ENCODE results near the gene DTX3.
"Not testable (repeated sequence)": the region's sequence is repeated elsewhere in the genome, so short reads cannot be mapped to it uniquely, and the experiment has no call there.

Gene DTX3

GRCh38 chr12:57641699-57642442 is 37.2 kb downstream of the DTX3 start:
- peaks cover 42% of the 10 kb centered on the region for H3K27me3 Mint-ChIP-seq
- ATAC-seq (replicated peaks; ENCODE audit: extremely low read depth, poor library complexity, severe bottlenecking) (no peak), DNase-seq (ENCODE audit: low spot score in 2 of 2) (no peak)
- H3K4me3 Mint-ChIP-seq = no peak overlapping the region
- no peak overlapping the region for H3K27ac Mint-ChIP-seq (ENCODE audit: low read depth)
- no peaks in the 10 kb centered on the region for H3K9me3 Mint-ChIP-seq
- no peaks in the 10 kb centered on the region for H3K36me3 Mint-ChIP-seq (ENCODE audit: insufficient read depth)
- H3K4me1 Mint-ChIP-seq = no peaks in the 10 kb centered on the region

- H3K36me3 Mint-ChIP-seq (ENCODE audit: insufficient read depth); DNase-seq (ENCODE audit: low spot score in 2 of 2): not testable (repeated sequence)
Measured at GRCh38 chr12:57645990-57646658, 41.5 kb downstream of the DTX3 start.

GRCh38 chr12:57646659-57647049 is 42.0 kb downstream of the DTX3 start:
- H3K27me3 Mint-ChIP-seq; H3K4me1 Mint-ChIP-seq; ATAC-seq (replicated peaks; ENCODE audit: extremely low read depth, poor library complexity, severe bottlenecking); H3K9me3 Mint-ChIP-seq; DNase-seq (ENCODE audit: low spot score in 2 of 2); H3K27ac Mint-ChIP-seq (ENCODE audit: low read depth); H3K36me3 Mint-ChIP-seq (ENCODE audit: insufficient read depth); H3K4me3 Mint-ChIP-seq: not testable (repeated sequence)

More at GRCh38 chr12:57645990-57646658, 41.5 kb downstream of the DTX3 start:
- peaks cover 11% of the 10 kb centered on the region for H3K27me3 Mint-ChIP-seq
- not testable (repeated sequence) for H3K9me3 Mint-ChIP-seq; H3K4me1 Mint-ChIP-seq; H3K27ac Mint-ChIP-seq (ENCODE audit: low read depth); ATAC-seq (replicated peaks; ENCODE audit: extremely low read depth, poor library complexity, severe bottlenecking); H3K4me3 Mint-ChIP-seq

GRCh38 chr12:57654042-57654441 is 49.4 kb downstream of the DTX3 start:
- no peak for ATAC-seq (replicated peaks; ENCODE audit: extremely low read depth, poor library complexity, severe bottlenecking)
- Mint-ChIP-seq H3K27me3 (peaks cover 14% of the 10 kb centered on the region), H3K36me3 (ENCODE audit: insufficient read depth) (no peaks in the 10 kb centered on the region), H3K27ac (ENCODE audit: low read depth) (no peak overlapping the region), H3K9me3 (no peaks in the 10 kb centered on the region), H3K4me1 (no peaks in the 10 kb centered on the region), H3K4me3 (no peak overlapping the region)
- DNase-seq (ENCODE audit: low spot score in 2 of 2) = no peak

- Mint-ChIP-seq H3K36me3 (ENCODE audit: insufficient read depth) (no peaks in the 10 kb centered on the region), H3K4me3 (no peak overlapping the region), H3K9me3 (no peaks in the 10 kb centered on the region), H3K4me1 (no peaks in the 10 kb centered on the region), H3K27me3 (peaks cover 18% of the 10 kb centered on the region), H3K27ac (ENCODE audit: low read depth) (no peak overlapping the region)
- ATAC-seq (replicated peaks; ENCODE audit: extremely low read depth, poor library complexity, severe bottlenecking) (no peak), DNase-seq (ENCODE audit: low spot score in 2 of 2) (no peak)
Measured at GRCh38 chr12:57655541-57656240, 51.1 kb downstream of the DTX3 start.

GRCh38 chr12:57656408-57656807 is 51.8 kb downstream of the DTX3 start:
- H3K27ac Mint-ChIP-seq (ENCODE audit: low read depth); ATAC-seq (replicated peaks; ENCODE audit: extremely low read depth, poor library complexity, severe bottlenecking); H3K4me1 Mint-ChIP-seq: not testable (repeated sequence)

GRCh38 chr12:57657744-57658143 is 53.1 kb downstream of the DTX3 start:
- peaks cover 2% of the 10 kb centered on the region for H3K36me3 Mint-ChIP-seq (ENCODE audit: insufficient read depth)
- DNase-seq (ENCODE audit: low spot score in 2 of 2) = no peak

More at GRCh38 chr12:57656408-57656807, 51.8 kb downstream of the DTX3 start:
- DNase-seq (ENCODE audit: low spot score in 2 of 2); H3K36me3 Mint-ChIP-seq (ENCODE audit: insufficient read depth); H3K4me3 Mint-ChIP-seq; H3K9me3 Mint-ChIP-seq: not testable (repeated sequence)
- H3K27me3 Mint-ChIP-seq = peaks cover 18% of the 10 kb centered on the region

GRCh38 chr12:57658890-57659289 is 54.3 kb downstream of the DTX3 start:
- Mint-ChIP-seq H3K4me1 (no peaks in the 10 kb centered on the region), H3K27me3 (peaks cover 18% of the 10 kb centered on the region), H3K36me3 (ENCODE audit: insufficient read depth) (peaks cover 2% of the 10 kb centered on the region), H3K9me3 (no peaks in the 10 kb centered on the region), H3K4me3 (no peak overlapping the region), H3K27ac (ENCODE audit: low read depth) (no peak overlapping the region)
- ATAC-seq (replicated peaks; ENCODE audit: extremely low read depth, poor library complexity, severe bottlenecking) (no peak), DNase-seq (ENCODE audit: low spot score in 2 of 2) (no peak)

More at GRCh38 chr12:57657744-57658143, 53.1 kb downstream of the DTX3 start:
- peaks cover 18% of the 10 kb centered on the region for H3K27me3 Mint-ChIP-seq
- no peak for ATAC-seq (replicated peaks; ENCODE audit: extremely low read depth, poor library complexity, severe bottlenecking)
- H3K4me3 Mint-ChIP-seq = no peak overlapping the region
- no peak overlapping the region for H3K27ac Mint-ChIP-seq (ENCODE audit: low read depth)
- no peaks in the 10 kb centered on the region for H3K9me3 Mint-ChIP-seq
- no peaks in the 10 kb centered on the region for H3K4me1 Mint-ChIP-seq
